HCT116 (cell line): ENCODE data around the gene MYO1E. TPM values are rescaled to one million over a fixed set of nuclear protein-coding genes. Genes with fewer than 3 reads are reported as not detected.

Experiments
- ATAC-seq: fragments of 200-7000 bp; cut with Tn5 transposase; 2 replicates; pipeline ENCODE4 v1.9.1; 2020; ENCODE audit warnings: mild to moderate bottlenecking, moderate library complexity
- BruUV-seq: library from RNA; stranded (reverse); fragments of 400-500 nt; replicated peaks from 2 replicates; lab custom pipeline; 2021; lab: Mats Ljungman, UMichigan
- CTCF ChIA-PET: fragments of 300-600 bp; sonication (Branson Sonifier 250); formaldehyde crosslinking; loops from one replicate; lab custom pipeline; 2021; ENCODE audit warnings: antibody characterized with exemption; lab: Charles Lee
- POLR2A ChIA-PET: fragments of 300-600, 350-600 bp; sonication (Branson Sonifier 250); formaldehyde crosslinking; loops from one replicate; lab custom pipeline; 2021; ENCODE audit warnings: antibody characterized with exemption; lab: Charles Lee
- RAD21 ChIA-PET, 2 experiments: fragments of 300-600 bp; sonication (Branson Sonifier 250); formaldehyde crosslinking; loops; one replicate each; lab custom pipeline; 2023; ENCODE audit warnings: low total read pairs in 2 of 2; ENCODE audit not compliant: uncharacterized antibody in 2 of 2, unreplicated experiment in 2 of 2, low non-redundant PET in 1 of 2; lab: Charles Lee
- DNase-seq: peaks from one replicate; pipeline ENCODE4 v3.0.0-alpha.2; 2010; ENCODE audit warnings: low read depth, low spot score
- H2AFZ ChIP-seq: fragments of 200-600 bp; shearing (Covaris generic), sonication (generic); 2 replicates; pipeline ENCODE4 v1.6.1; 2017; ENCODE audit warnings: low read depth, mixed run types, mixed read lengths, antibody characterized with exemption, low read length; ENCODE audit not compliant: poor library complexity, severe bottlenecking
- H3K27ac ChIP-seq: 2 replicates; pipeline ENCODE4 v1.5.1; 2012; ENCODE audit warnings: low read depth, low read length
- H3K27me3 ChIP-seq: fragments of 200-600 bp; sonication (generic); 2 replicates; pipeline ENCODE4 v1.6.1; 2016; ENCODE audit warnings: mixed run types, low read length, mixed read lengths; ENCODE audit not compliant: insufficient read depth
- H3K36me3 ChIP-seq, 2 experiments: fragments of 200-500 bp in 1 of 2; fragments of 200-600 bp in 1 of 2; sonication (Bioruptor generic) in 1 of 2; sonication (generic) in 1 of 2; 2 replicates each; pipeline versions ENCODE4 v1.5.1 to v1.6.1; 2014 to 2016; ENCODE audit warnings: low read length in 2 of 2, inconsistent platforms in 1 of 2, mixed read lengths in 1 of 2, mixed run types in 1 of 2; ENCODE audit not compliant: insufficient read depth in 2 of 2, control insufficient read depth in 1 of 2
- H3K4me1 ChIP-seq, 2 experiments: fragments of 200-600 bp in 1 of 2; sonication (generic) in 1 of 2; 2 replicates each; pipeline versions ENCODE4 v1.5.1 to v1.6.1; 2012 to 2017; ENCODE audit warnings: low read length in 2 of 2, inconsistent platforms in 1 of 2, mild to moderate bottlenecking in 1 of 2, mixed read lengths in 1 of 2, mixed run types in 1 of 2, moderate library complexity in 1 of 2; ENCODE audit not compliant: insufficient read depth in 2 of 2, control insufficient read depth in 1 of 2
- H3K4me2 ChIP-seq: fragments of 200-600 bp; sonication (generic); 2 replicates; pipeline ENCODE4 v1.6.1; 2017; ENCODE audit warnings: mixed run types, low read length, mixed read lengths
- H3K4me3 ChIP-seq, 2 experiments: fragments of 200-600 bp in 1 of 2; sonication (generic) in 1 of 2; replicated peaks in 1 of 2; 2 replicates each; pipeline ENCODE4 v1.5.1; 2011 to 2016; ENCODE audit warnings: low read length in 2 of 2, control low read depth in 1 of 2, low read depth in 1 of 2, mild to moderate bottlenecking in 1 of 2, mixed read lengths in 1 of 2, mixed run types in 1 of 2
- H3K79me2 ChIP-seq: fragments of 200-600 bp; sonication (generic); 2 replicates; pipeline ENCODE4 v1.6.1; 2017; ENCODE audit warnings: mild to moderate bottlenecking, mixed run types, low read length, moderate library complexity, mixed read lengths; ENCODE audit not compliant: insufficient read depth
- H3K9ac ChIP-seq: fragments of 200-600 bp; sonication (generic); 2 replicates; pipeline ENCODE4 v1.6.1; 2016; ENCODE audit warnings: low read length, mixed read lengths
- H3K9me2 ChIP-seq: fragments of 200-600 bp; sonication (generic), shearing (Covaris generic); 2 replicates; pipeline ENCODE4 v1.6.1; 2017; ENCODE audit warnings: mixed run types, mild to moderate bottlenecking, moderate library complexity; ENCODE audit not compliant: insufficient read depth
- H3K9me3 ChIP-seq, 2 experiments: fragments of 200-500 bp in 1 of 2; fragments of 200-600 bp in 1 of 2; sonication (Bioruptor generic) in 1 of 2; sonication (generic) in 1 of 2; 2 replicates each; pipeline ENCODE4 v1.6.1; 2014 to 2017; ENCODE audit warnings: low read length in 2 of 2, mixed read lengths in 2 of 2, inconsistent platforms in 1 of 2, low read depth in 1 of 2, mild to moderate bottlenecking in 1 of 2, mixed run types in 1 of 2, moderate library complexity in 1 of 2; ENCODE audit not compliant: control insufficient read depth in 1 of 2, insufficient read depth in 1 of 2
- H4K20me1 ChIP-seq: fragments of 200-600 bp; sonication (generic), shearing (Covaris generic); 2 replicates; pipeline ENCODE4 v1.6.1; 2017; ENCODE audit warnings: mixed run types, mild to moderate bottlenecking, moderate library complexity; ENCODE audit not compliant: insufficient read depth
- CBX3 ChIP-seq: IDR thresholded peaks from 2 replicates; pipeline ENCODE4 v1.6.1; 2012; ENCODE audit warnings: low read depth
- EGR1 ChIP-seq: IDR thresholded peaks from 2 replicates; pipeline ENCODE4 v1.6.1; 2012; ENCODE audit warnings: low read depth
- EZH2phosphoT487 ChIP-seq: fragments of 200-600 bp; IDR thresholded peaks from 2 replicates; pipeline ENCODE4 v1.6.1; 2018; ENCODE audit warnings: antibody characterized with exemption, borderline replicate concordance
- FOSL1 ChIP-seq: IDR thresholded peaks from 2 replicates; pipeline ENCODE4 v1.6.1; 2012; ENCODE audit warnings: low read depth
- RAD21 ChIP-seq: IDR thresholded peaks from 2 replicates; pipeline ENCODE4 v1.6.1; 2012; ENCODE audit warnings: low read depth, mild to moderate bottlenecking
- SRF ChIP-seq: IDR thresholded peaks from 2 replicates; pipeline ENCODE4 v1.6.1; 2012; ENCODE audit warnings: low read depth
- TCF7L2 ChIP-seq: IDR thresholded peaks from 2 replicates; pipeline ENCODE4 v1.7.0; 2011; ENCODE audit warnings: borderline replicate concordance, inconsistent platforms; ENCODE audit not compliant: insufficient read depth, insufficient read length; ENCODE audit errors: extremely low read depth
- YY1 ChIP-seq: IDR thresholded peaks from 2 replicates; pipeline ENCODE4 v1.6.1; 2011; ENCODE audit warnings: low read length, low read depth, moderate library complexity, mild to moderate bottlenecking; ENCODE audit not compliant: insufficient replicate concordance; ENCODE audit errors: extremely low read depth
- ZBTB33 ChIP-seq: IDR thresholded peaks from 2 replicates; pipeline ENCODE4 v1.6.1; 2011; ENCODE audit warnings: mild to moderate bottlenecking, low read length, moderate library complexity; ENCODE audit not compliant: insufficient replicate concordance; ENCODE audit errors: extremely low read depth
- intact Hi-C: fragments of 100-400 bp; cut with micrococcal nuclease; formaldehyde crosslinking; loops from 2 replicates; pipeline ENCODE4 v1.10.0; 2022
- total RNA-seq: library from RNA; stranded (reverse); gene quantifications from one replicate; pipeline ENCODE4 v1.2.1, GENCODE V29; 2021; ENCODE audit not compliant: unreplicated experiment
- TF ChIP-seq, protein P1 (sequence below): IDR thresholded peaks from 2 replicates; pipeline ENCODE4 v1.6.1; 2012; ENCODE audit warnings: low read depth
- TF ChIP-seq, protein P2 (sequence below): IDR thresholded peaks from 2 replicates; pipeline ENCODE4 v1.6.1; 2012

Gene MYO1E
- total RNA-seq, 1 experiment from 2014 or later, result 182 TPM

DNA sequence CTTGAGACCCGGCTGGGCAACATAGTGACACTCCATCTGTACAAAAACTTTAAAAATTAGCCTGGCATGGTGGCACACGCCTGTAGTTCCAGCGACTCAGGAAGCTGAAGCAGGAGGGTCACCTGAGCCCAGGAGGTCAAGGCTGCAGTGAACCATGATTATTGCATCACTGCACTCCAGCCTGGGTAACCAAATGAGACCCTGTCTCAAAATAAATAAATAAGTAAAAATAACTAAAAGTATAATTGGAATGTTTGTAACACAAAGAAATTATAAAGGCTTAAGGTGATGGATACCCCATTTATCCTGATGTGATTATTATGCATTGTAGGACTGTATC lies 38.6 kb downstream of the MYO1E start:
- ChIA-PET POLR2A (no interaction called here), RAD21 (no interaction called here), CTCF (no interaction called here)
- H3K27me3 ChIP-seq, result no peaks in the 10 kb centered on the region
- H3K9me2 ChIP-seq, result no peaks in the 10 kb centered on the region
- intact Hi-C loops, result no loop called here
- ATAC-seq (no peak), DNase-seq (no peak)
- BruUV-seq, result no TSS peak
- no peak overlapping the region for H3K9ac ChIP-seq
- no peak overlapping the region for H3K27ac ChIP-seq
- H3K36me3 ChIP-seq, result no peaks in the 10 kb centered on the region
- no peak for TF ChIP-seq CBX3
- TF ChIP-seq, protein P1, sequence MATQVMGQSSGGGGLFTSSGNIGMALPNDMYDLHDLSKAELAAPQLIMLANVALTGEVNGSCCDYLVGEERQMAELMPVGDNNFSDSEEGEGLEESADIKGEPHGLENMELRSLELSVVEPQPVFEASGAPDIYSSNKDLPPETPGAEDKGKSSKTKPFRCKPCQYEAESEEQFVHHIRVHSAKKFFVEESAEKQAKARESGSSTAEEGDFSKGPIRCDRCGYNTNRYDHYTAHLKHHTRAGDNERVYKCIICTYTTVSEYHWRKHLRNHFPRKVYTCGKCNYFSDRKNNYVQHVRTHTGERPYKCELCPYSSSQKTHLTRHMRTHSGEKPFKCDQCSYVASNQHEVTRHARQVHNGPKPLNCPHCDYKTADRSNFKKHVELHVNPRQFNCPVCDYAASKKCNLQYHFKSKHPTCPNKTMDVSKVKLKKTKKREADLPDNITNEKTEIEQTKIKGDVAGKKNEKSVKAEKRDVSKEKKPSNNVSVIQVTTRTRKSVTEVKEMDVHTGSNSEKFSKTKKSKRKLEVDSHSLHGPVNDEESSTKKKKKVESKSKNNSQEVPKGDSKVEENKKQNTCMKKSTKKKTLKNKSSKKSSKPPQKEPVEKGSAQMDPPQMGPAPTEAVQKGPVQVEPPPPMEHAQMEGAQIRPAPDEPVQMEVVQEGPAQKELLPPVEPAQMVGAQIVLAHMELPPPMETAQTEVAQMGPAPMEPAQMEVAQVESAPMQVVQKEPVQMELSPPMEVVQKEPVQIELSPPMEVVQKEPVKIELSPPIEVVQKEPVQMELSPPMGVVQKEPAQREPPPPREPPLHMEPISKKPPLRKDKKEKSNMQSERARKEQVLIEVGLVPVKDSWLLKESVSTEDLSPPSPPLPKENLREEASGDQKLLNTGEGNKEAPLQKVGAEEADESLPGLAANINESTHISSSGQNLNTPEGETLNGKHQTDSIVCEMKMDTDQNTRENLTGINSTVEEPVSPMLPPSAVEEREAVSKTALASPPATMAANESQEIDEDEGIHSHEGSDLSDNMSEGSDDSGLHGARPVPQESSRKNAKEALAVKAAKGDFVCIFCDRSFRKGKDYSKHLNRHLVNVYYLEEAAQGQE, result no peak
- H3K79me2 ChIP-seq, result peaks cover 71% of the 10 kb centered on the region
- no peak overlapping the region for H2AFZ ChIP-seq
- no peaks in the 10 kb centered on the region for H4K20me1 ChIP-seq
- no peaks in the 10 kb centered on the region for H3K9me3 ChIP-seq
- 0 out of 2 replicates have a peak overlapping the region, but pooled peaks have one; percentile 13 for H3K4me2 ChIP-seq
- H3K4me1 ChIP-seq, result peaks cover 28 to 62% of the 10 kb centered on the region in 2 experiments
- no peak overlapping the region for H3K4me3 ChIP-seq

DNA sequence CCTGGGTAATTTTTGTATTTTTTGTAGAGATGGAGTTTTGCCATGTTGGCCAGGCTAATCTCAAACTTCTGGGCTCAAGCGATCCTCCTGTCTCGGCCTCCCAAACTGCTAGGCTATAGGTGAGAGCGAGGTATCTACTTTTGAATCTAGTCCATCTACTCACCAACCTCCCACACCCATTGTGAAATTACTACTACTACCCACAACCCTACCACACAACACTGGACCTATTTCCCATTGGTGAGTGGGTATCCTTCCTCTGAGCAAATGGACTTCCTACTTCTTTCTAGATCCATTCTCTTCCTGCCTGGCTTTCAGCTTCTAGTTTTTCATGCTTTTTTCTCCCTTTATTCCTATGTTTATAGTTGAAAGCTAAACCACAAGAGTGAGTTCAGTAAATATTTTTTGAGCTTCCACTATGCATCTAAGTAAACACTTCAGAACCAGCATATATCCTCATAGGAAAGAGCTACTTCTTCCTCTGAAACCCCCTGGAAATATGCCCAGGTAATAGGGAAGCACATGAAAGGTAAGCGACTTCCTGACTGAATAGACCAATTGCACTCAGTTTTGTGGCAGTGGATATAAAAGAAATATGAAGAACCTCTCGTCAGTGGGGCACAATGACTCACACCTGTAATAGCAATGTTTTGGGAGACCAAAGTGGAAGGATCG lies 39.1 kb downstream of the MYO1E start:
- DNase-seq, result no peak
- Histone ChIP-seq H4K20me1 (no peaks in the 10 kb centered on the region), H3K36me3 (no peaks in the 10 kb centered on the region), H3K4me3 (no peak overlapping the region), H3K4me1 (peaks cover 31 to 66% of the 10 kb centered on the region in 2 experiments), H3K4me2 (0 out of 2 replicates have a peak overlapping the region, but pooled peaks have one; percentile 13), H3K27me3 (no peaks in the 10 kb centered on the region), H3K9me2 (no peaks in the 10 kb centered on the region), H3K9me3 (no peaks in the 10 kb centered on the region), H2AFZ (no peak overlapping the region), H3K9ac (no peak overlapping the region), H3K27ac (no peak overlapping the region), H3K79me2 (peaks cover 73% of the 10 kb centered on the region)
- ATAC-seq, result no peak
- CTCF ChIA-PET, result no interaction called here
- no TSS peak for BruUV-seq
- RAD21 ChIA-PET, result no interaction called here
- intact Hi-C loops, result no loop called here
- POLR2A ChIA-PET, result no interaction called here
- TF ChIP-seq RAD21 (no peak), ZBTB33 (no peak), EZH2phosphoT487 (no peak), EGR1 (no peak), TCF7L2 (no peak), FOSL1 (no peak), YY1 (no peak), SRF (no peak)
- TF ChIP-seq, protein P2, sequence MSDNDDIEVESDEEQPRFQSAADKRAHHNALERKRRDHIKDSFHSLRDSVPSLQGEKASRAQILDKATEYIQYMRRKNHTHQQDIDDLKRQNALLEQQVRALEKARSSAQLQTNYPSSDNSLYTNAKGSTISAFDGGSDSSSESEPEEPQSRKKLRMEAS, result no peak
